K562 (cell line): ENCODE measurements around the gene RTL10. TPM values are rescaled to one million over a fixed set of nuclear protein-coding genes. Genes with fewer than 3 reads are reported as not detected.

Experiments
- CBFB ChIP-seq: sonication (generic); formaldehyde crosslinking; IDR thresholded peaks from 2 replicates; pipeline ENCODE4 v1.4.0; 2020; ENCODE audit warnings: mild to moderate bottlenecking, missing genetic modification reagents
- CBX1 ChIP-seq: sonication (generic); IDR thresholded peaks from 2 replicates; pipeline ENCODE4 v1.6.1; 2016; ENCODE audit warnings: antibody characterized with exemption, low read depth, mild to moderate bottlenecking
- CLOCK ChIP-seq: fragments of 250-450 bp; sonication (Bioruptor Pico); IDR thresholded peaks from 2 replicates; pipeline ENCODE4 v1.4.0; 2020; ENCODE audit warnings: mild to moderate bottlenecking, moderate library complexity, borderline replicate concordance
- CTCF ChIP-seq, 3 experiments: IDR thresholded peaks in 2 of 3; conservative IDR thresholded peaks in 1 of 3; 2 replicates each; pipeline ENCODE4 v1.5.1; 2011 to 2012; ENCODE audit warnings: low read length in 3 of 3, mild to moderate bottlenecking in 3 of 3, control low read depth in 2 of 3, improper control_type of control experiment in 1 of 3, inconsistent platforms in 1 of 3, low read depth in 1 of 3, mixed read lengths in 1 of 3, moderate library complexity in 1 of 3; ENCODE audit not compliant: insufficient read depth in 2 of 3
- DLX4 ChIP-seq: fragments of 250-450 bp; sonication (Bioruptor Pico); IDR thresholded peaks from 2 replicates; pipeline ENCODE4 v1.6.1; 2021; ENCODE audit warnings: mild to moderate bottlenecking
- DNMT1 ChIP-seq: fragments of 450-650 bp; IDR thresholded peaks from 2 replicates; pipeline ENCODE4 v1.6.1; 2016; ENCODE audit warnings: antibody characterized with exemption, mild to moderate bottlenecking
- GTF2F1 ChIP-seq: IDR thresholded peaks from 2 replicates; pipeline ENCODE4 v1.6.1; 2011; ENCODE audit warnings: low read depth, low read length, improper control_type of control experiment
- PCBP1 ChIP-seq: fragments of 200-400 bp; formaldehyde crosslinking; IDR thresholded peaks from 2 replicates; pipeline ENCODE4 v1.6.1; 2018; ENCODE audit warnings: mild to moderate bottlenecking, low read depth, low read length; ENCODE audit not compliant: poor library complexity, severe bottlenecking
- REST ChIP-seq, 2 experiments: fragments of 450-650 bp; formaldehyde crosslinking in 1 of 2; IDR thresholded peaks; 2 replicates each; pipeline versions ENCODE4 v1.4.0 to v1.6.1; 2014 to 2020; ENCODE audit warnings: mild to moderate bottlenecking in 2 of 2, borderline replicate concordance in 1 of 2, low read depth in 1 of 2
- SAFB2 ChIP-seq: fragments of 200-400 bp; formaldehyde crosslinking; IDR thresholded peaks from 2 replicates; pipeline ENCODE4 v1.6.1; 2018; ENCODE audit warnings: borderline replicate concordance, low read length, low read depth, moderate library complexity; ENCODE audit not compliant: severe bottlenecking
- U2AF2 ChIP-seq: fragments of 200-400 bp; formaldehyde crosslinking; optimal IDR thresholded peaks from 2 replicates; pipeline ENCODE3; 2017; ENCODE audit warnings: low read depth, mild to moderate bottlenecking, low read length
- ZBTB1 ChIP-seq: sonication (generic); formaldehyde crosslinking; IDR thresholded peaks from 2 replicates; pipeline ENCODE4 v1.8.1; 2023; ENCODE audit warnings: missing genetic modification reagents, low read depth, mild to moderate bottlenecking, borderline replicate concordance
- ZNF253 ChIP-seq: fragments of 250-450 bp; sonication (Bioruptor Pico); conservative IDR thresholded peaks from 2 replicates; pipeline ENCODE4 v1.6.1; 2021; ENCODE audit warnings: mild to moderate bottlenecking
- polyA plus RNA-seq, 8 experiments: library from polyadenylated mRNA; depleted of rRNA in 4 of 8; stranded (reverse) in 5 of 8; unstranded in 3 of 8; fragments of >200 nt; fragmentation: Nextera tagmentation in 2 of 8; fragmentation: Illumina TruSeq in 1 of 8; extraction: Ambion mirVana in 2 of 8; extraction: Trizol in 1 of 8; gene quantifications; 2 replicates each; pipeline versions ENCODE4 v1.2.1 to v1.2.3, GENCODE V29; 2011 to 2014; ENCODE audit warnings: inconsistent platforms in 1 of 8, missing spikeins in 1 of 8
- total RNA-seq, 7 experiments: library from RNA; depleted of rRNA in 6 of 7; stranded (reverse); fragments of >200 nt in 6 of 7; fragmentation: Illumina TruSeq in 2 of 7; extraction: Trizol in 2 of 7; gene quantifications; 2 replicates each; pipeline versions ENCODE4 v1.2.1 to v1.2.3, GENCODE V29; 2011 to 2021; ENCODE audit warnings: low replicate concordance in 1 of 7

Gene RTL10
- total and polyA plus RNA-seq, 9 of the 15 experiments (the other 6 are each of a cell fraction or from before 2014, with no cell fraction given): 19.8 to 75.5 (median 32.5) TPM

- TF ChIP-seq U2AF2 (no peak), CBFB (CRISPR knock-in tag) (no peak), GTF2F1 (no peak), CTCF (IDR thresholded peaks at IDR 0.05 in 2 of 3, conservative IDR thresholded peaks at IDR 0.05 in 1 of 3; ENCODE audit: insufficient read depth in 2 of 3, low read depth in 1 of 3, low read length in 3 of 3) (peak; percentile 39 to 64 (median 48); a peak in 5 of 6 replicates), PCBP1 (no peak), CBX1 (no peak), REST (IDR thresholded peaks at IDR 0.05; ENCODE audit: borderline replicate concordance) (peak; percentile 43; the same call in 1 of the 2 replicates), REST (CRISPR knock-in tag; IDR thresholded peaks at IDR 0.05; ENCODE audit: low read depth) (no peak), DLX4 (CRISPR knock-in tag) (no peak), SAFB2 (no peak), CLOCK (CRISPR knock-in tag) (no peak), ZNF253 (CRISPR knock-in tag) (no peak), ZBTB1 (CRISPR knock-in tag) (no peak), DNMT1 (no peak)
Observed at GRCh38 chr22:19841641-19842392, 12.9 kb downstream of the RTL10 start (continued).
